ENCODE data around the gene NKX1-2.

NKX1-2 gene

GRCh38 chr10:124450012-124450782 lies at the start of gene NKX1-2:
Gene NKX1-2, minus strand, starts transcription at chr10:124450035. Its CDS starts 92 bp downstream, at chr10:124449943.
- FAIRE-seq = no peak
- DNase-seq (ENCODE audit: low spot score) = no peak

GRCh38 chr10:124498056-124498455 lies 48.2 kb upstream of the NKX1-2 start:
- no peak for DNase-seq (ENCODE audit: low spot score)
- FAIRE-seq = no peak

GRCh38 chr10:124497196-124497881 lies 47.5 kb upstream of the NKX1-2 start:
- no peak for DNase-seq (ENCODE audit: low spot score)
- FAIRE-seq = no peak

- FAIRE-seq (no peak), DNase-seq (ENCODE audit: low spot score) (no peak)
Measured at GRCh38 chr10:124496620-124497019, 46.8 kb upstream of the NKX1-2 start.

DNA sequence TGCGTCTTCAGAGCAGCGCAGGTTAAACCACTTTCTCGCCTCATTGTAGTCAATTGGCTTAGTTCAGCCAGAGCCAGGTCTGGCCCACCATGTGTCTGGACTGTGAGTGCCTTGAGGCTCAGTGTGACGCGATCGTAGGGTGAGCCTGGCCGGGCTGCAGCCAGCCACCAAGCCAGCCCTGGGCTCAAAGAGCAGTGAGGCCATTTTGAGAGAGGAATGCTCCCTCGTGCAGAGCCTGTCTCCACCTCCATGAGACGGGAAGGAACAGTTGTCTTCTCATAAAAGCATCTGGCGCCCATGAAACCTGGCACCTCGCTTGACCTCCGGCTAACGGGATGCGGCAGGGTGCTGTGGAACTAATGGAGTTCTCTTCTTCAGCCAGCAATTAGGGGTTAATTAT lies 46.3 kb upstream of the NKX1-2 start:
- DNase-seq (ENCODE audit: low spot score) (no peak), FAIRE-seq (peak; percentile 53)

- no peak for FAIRE-seq
Measured at GRCh38 chr10:124495725-124496124, 45.9 kb upstream of the NKX1-2 start.

GRCh38 chr10:124495162-124495561 lies 45.3 kb upstream of the NKX1-2 start:
- DNase-seq (ENCODE audit: low spot score) (no peak), FAIRE-seq (no peak)

More at GRCh38 chr10:124495725-124496124, 45.9 kb upstream of the NKX1-2 start:
- no peak for DNase-seq (ENCODE audit: low spot score)

DNA sequence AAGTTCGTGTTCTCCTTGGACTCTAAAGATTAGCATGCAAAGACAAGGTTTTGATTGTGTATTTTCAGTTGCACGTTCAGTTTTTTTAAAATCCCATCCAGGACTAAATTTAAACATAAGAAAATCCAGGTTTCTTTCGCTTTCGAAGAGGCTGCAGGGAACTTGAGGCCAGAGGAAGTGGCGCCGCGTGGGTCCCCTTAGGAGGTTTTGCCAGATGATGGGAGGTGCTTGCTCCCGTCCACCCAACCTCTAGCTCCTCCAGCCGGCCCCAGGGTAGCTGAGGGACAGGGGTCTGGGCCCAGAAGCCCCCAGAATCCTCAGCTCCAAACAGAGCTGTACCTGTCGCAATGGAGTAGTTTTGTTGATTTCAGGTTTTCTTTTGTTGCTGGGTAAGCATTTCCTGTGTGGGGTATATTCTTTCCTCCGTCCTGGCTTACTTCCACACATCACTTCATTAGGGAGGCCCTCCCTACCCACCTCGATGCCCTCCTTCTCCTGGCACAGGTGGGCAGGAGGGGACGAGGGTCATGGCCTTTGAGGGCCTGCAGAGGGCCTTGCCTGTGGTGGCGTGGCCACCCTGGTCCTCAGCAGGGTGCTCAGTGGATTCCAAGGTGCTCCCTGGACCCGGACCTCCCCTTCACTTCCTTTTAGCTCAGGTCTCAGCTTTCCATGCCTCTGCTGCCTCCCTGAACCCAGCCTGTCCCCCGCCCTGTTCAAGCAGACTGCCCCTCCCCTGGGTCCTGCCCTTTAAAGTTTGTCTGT lies 44.4 kb upstream of the NKX1-2 start:
- DNase-seq (ENCODE audit: low spot score) (no peak), FAIRE-seq (no peak)

DNA sequence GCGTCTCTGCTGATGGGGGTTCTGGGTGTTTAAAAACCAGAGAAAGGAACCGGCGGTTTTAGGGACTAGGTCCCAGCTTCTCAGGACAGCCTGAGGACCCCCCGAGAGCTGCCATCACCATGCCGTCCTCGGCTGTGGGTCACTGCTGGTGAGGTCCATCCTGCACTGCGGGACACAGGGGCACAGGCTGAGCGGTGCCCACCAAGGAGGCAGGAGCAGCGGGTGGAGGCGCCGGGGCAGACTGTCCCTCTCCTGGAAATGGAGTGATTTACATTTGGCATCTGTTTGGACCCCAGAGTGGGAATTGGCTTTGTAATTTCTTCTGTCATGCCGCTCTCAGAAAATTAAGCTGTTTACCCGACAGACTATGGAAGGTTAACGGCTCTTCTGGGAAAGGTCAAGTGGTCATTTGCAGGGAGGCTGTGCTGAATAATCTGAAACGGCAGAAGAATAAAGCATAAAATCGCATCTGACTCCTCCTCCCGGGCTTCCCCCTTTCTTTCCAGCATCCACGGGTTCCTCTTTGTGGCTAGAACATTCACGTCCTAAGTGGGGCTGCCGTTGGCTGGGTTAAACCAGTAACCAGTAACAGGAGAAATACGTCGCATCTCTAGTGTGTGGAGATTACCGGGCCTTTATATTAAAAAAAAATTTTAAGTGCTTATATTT lies 43.5 kb upstream of the NKX1-2 start:
- DNase-seq (ENCODE audit: low spot score) (no peak), FAIRE-seq (no peak)

- FAIRE-seq (no peak), DNase-seq (ENCODE audit: low spot score) (no peak)
Measured at GRCh38 chr10:124492266-124492665, 42.4 kb upstream of the NKX1-2 start.

- no peak for DNase-seq (ENCODE audit: low spot score)
- FAIRE-seq = no peak
Measured at GRCh38 chr10:124491105-124491504, 41.3 kb upstream of the NKX1-2 start.

- no peak for FAIRE-seq
- DNase-seq (ENCODE audit: low spot score) = no peak
Measured at GRCh38 chr10:124486635-124487034, 36.8 kb upstream of the NKX1-2 start.

DNA sequence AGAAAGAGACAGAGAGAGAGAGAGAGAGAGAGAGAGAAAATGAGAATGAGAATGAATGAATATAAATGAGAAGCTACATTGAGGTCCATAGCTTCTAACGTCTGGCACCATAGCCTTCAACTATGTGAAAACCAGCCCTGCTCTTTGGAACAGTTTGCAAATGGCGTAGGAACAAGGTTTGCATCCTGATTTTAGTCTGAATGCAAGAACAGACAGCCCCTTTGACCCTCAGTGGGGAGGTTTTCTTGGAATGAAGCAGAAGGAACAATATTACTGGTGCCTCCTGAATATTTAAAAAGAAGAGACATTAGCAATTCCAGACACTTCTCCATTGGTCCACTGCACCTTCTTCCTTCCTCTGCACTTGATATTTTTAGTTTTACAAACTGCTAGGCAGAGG lies 34.8 kb upstream of the NKX1-2 start:
- DNase-seq (ENCODE audit: low spot score) (no peak), FAIRE-seq (no peak)

- FAIRE-seq (no peak), DNase-seq (ENCODE audit: low spot score) (no peak)
Measured at GRCh38 chr10:124484031-124484430, 34.2 kb upstream of the NKX1-2 start.

GRCh38 chr10:124482876-124483275 lies 33.0 kb upstream of the NKX1-2 start:
- DNase-seq (ENCODE audit: low spot score) (no peak), FAIRE-seq (no peak)

GRCh38 chr10:124482236-124482800 lies 32.5 kb upstream of the NKX1-2 start:
- DNase-seq (ENCODE audit: low spot score) (no peak), FAIRE-seq (no peak)

GRCh38 chr10:124481717-124482116 lies 31.9 kb upstream of the NKX1-2 start:
- no peak for DNase-seq (ENCODE audit: low spot score)
- no peak for FAIRE-seq

- FAIRE-seq = no peak
- DNase-seq (ENCODE audit: low spot score) = no peak
Measured at GRCh38 chr10:124480860-124481259, 31.0 kb upstream of the NKX1-2 start.

- no peak for FAIRE-seq
- no peak for DNase-seq (ENCODE audit: low spot score)
Measured at GRCh38 chr10:124478515-124478914, 28.7 kb upstream of the NKX1-2 start.

DNA sequence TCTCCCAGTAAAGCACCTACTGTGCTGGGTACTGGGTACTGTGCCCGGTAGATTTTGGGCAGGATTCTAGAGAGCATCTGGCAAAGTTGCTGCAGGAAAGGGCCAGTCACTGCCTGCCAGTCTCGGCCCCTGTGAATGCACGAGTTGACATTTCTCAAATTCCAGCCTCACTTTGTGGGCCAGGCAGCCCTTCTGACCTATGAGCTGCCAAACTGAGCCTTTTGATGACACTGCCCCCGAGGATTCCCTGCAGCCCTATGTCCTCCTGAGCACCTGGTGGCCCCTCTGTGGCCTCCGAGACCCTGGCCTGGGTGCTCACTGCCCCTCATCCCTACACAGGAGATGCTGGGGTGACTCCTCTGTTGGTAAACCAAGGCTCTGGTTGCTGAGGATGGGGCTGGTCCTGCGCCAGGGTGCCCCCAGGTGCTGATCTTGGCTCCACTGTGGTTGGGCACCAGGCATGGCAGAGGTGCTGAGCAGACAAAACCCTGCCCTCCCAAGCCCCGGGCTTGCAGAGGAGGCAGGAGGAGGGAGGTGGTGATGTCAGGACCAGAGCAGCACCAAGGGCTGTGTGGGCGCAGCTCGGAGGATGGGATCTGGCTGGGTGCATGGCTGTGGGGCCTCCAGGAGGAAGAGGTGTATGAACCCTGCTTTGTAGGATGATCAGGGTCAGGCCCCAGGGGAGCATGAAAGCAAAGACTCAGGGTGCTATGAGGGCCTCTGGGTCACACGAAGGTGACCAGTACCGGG lies 28.0 kb upstream of the NKX1-2 start:
- DNase-seq (ENCODE audit: low spot score) = no peak
- FAIRE-seq = no peak

Data from urothelium cell line (cell line).